Peyer's patch (tissue), 4 donors: ENCODE results near the gene TMEM170B. TPM values are rescaled to one million over a fixed set of nuclear protein-coding genes. Genes with fewer than 3 reads are reported as not detected.

Experiments
- DNase-seq, 3 donors: peaks; one replicate each; pipeline ENCODE4 v3.0.0-alpha.2; 2017 to 2019
- H3K27ac ChIP-seq, 4 donors: fragments of 200-600 bp; sonication (generic); one replicate each; pipeline ENCODE4 v1.5.1; 2016 to 2019
- H3K27me3 ChIP-seq, 2 donors: fragments of 200-600 bp; sonication (generic); one replicate each; pipeline ENCODE4 v1.5.1; 2019
- H3K36me3 ChIP-seq, 3 donors: fragments of 200-600 bp; sonication (generic); one replicate each; pipeline ENCODE4 v1.5.1; 2016 to 2019
- H3K4me1 ChIP-seq, 4 donors: fragments of 200-600 bp; sonication (generic); one replicate each; pipeline ENCODE4 v1.5.1; 2016 to 2019
- H3K4me3 ChIP-seq, 4 donors: fragments of 200-600 bp; sonication (generic); 1 replicate in 3 of 4; 2 replicates in 1 of 4; pipeline ENCODE4 v1.5.1; 2016 to 2019; ENCODE audit warnings: mild to moderate bottlenecking in 1 of 4
- H3K9me3 ChIP-seq, 4 donors: fragments of 200-600 bp; sonication (generic); one replicate each; pipeline ENCODE4 v1.5.1; 2016 to 2019; ENCODE audit warnings: mild to moderate bottlenecking in 1 of 4
- POLR2A ChIP-seq, 2 donors: fragments of 450-650 bp; IDR thresholded peaks; one replicate each; pipeline ENCODE4 v1.5.1; 2017; ENCODE audit warnings: antibody characterized with exemption in 2 of 2, mild to moderate bottlenecking in 2 of 2, moderate library complexity in 2 of 2
- total RNA-seq, 4 donors: library from RNA; depleted of rRNA; stranded (reverse); fragments of >200 nt; gene quantifications; one replicate each; pipeline ENCODE4 v1.1.0, GENCODE V29; 2016
- TF ChIP-seq, protein P1 (sequence below), 6 experiments: fragments of 450-650 bp in 4 of 6; fragments of 200-600 bp in 2 of 6; sonication (generic) in 1 of 6; IDR thresholded peaks; one replicate each; pipeline ENCODE4 v1.5.1; 2017 to 2019; ENCODE audit warnings: antibody characterized with exemption in 6 of 6, mild to moderate bottlenecking in 3 of 6, moderate library complexity in 1 of 6

TMEM170B gene
- total RNA-seq, 4 donors from 2014 or later: 0.35 to 1.7 (median 0.96) TPM

DNA sequence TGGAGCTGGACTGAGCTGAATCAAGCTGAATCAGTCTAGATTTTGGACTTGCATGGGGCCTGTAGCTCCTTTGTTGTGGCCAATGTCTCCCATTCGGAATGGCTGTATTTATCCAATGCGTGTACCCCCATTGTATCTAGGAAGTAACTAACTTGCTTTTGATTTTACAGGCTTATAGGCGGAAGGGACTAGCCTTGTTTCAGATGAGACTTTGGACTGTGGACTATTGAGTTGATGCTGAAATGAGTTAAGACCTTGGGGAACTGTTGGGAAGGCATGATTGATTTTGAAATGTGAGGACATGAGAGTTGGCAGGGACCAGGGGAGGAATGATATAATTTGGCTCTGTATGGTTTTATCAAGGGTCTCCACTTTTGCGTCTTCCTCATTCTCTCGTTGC is 3.0 kb upstream of the TMEM170B start:
- H3K27me3 ChIP-seq: no peaks in the 10 kb centered on the region
- no peak for TF ChIP-seq POLR2A (IDR thresholded peaks at IDR 0.05)
- TF ChIP-seq, protein P1, sequence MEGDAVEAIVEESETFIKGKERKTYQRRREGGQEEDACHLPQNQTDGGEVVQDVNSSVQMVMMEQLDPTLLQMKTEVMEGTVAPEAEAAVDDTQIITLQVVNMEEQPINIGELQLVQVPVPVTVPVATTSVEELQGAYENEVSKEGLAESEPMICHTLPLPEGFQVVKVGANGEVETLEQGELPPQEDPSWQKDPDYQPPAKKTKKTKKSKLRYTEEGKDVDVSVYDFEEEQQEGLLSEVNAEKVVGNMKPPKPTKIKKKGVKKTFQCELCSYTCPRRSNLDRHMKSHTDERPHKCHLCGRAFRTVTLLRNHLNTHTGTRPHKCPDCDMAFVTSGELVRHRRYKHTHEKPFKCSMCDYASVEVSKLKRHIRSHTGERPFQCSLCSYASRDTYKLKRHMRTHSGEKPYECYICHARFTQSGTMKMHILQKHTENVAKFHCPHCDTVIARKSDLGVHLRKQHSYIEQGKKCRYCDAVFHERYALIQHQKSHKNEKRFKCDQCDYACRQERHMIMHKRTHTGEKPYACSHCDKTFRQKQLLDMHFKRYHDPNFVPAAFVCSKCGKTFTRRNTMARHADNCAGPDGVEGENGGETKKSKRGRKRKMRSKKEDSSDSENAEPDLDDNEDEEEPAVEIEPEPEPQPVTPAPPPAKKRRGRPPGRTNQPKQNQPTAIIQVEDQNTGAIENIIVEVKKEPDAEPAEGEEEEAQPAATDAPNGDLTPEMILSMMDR (IDR thresholded peaks at IDR 0.05): no peak
- H3K4me3 ChIP-seq: no peak overlapping the region
- no peak overlapping the region for H3K27ac ChIP-seq
- DNase-seq: no peak
- no peaks in the 10 kb centered on the region for H3K9me3 ChIP-seq
- peaks cover 0 to 6% (median 1%) of the 10 kb centered on the region in 4 donors for H3K4me1 ChIP-seq
- H3K36me3 ChIP-seq: no peaks in the 10 kb centered on the region

DNA sequence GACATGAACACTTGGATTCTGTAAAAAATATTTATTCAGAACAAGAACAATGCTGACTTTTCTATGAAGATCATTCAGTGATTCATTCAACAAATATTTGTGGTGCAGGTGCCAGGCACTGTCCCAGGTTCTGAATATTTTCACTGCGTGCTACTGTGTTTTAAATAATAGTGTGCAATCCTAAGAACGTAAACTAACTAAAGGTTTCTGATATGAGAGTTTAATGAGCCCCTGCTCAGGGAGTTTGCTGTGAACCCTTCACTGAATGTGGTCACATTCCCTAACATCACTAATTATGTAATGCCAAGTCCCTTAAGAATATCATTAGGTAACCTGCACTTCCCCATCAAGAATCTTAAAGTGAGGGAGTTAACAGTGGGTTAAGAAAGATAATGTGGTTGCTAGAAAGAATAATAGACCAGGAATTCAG is 1.7 kb upstream of the TMEM170B start:
- TF ChIP-seq, protein P1 (IDR thresholded peaks at IDR 0.05): no peak
- no peak for TF ChIP-seq POLR2A (IDR thresholded peaks at IDR 0.05)
- Histone ChIP-seq H3K27me3 (no peaks in the 10 kb centered on the region), H3K4me3 (no peak overlapping the region), H3K4me1 (peaks cover 0 to 6% (median 1%) of the 10 kb centered on the region in 4 donors), H3K9me3 (no peaks in the 10 kb centered on the region), H3K36me3 (no peaks in the 10 kb centered on the region), H3K27ac (no peak overlapping the region)
- no peak for DNase-seq

DNA sequence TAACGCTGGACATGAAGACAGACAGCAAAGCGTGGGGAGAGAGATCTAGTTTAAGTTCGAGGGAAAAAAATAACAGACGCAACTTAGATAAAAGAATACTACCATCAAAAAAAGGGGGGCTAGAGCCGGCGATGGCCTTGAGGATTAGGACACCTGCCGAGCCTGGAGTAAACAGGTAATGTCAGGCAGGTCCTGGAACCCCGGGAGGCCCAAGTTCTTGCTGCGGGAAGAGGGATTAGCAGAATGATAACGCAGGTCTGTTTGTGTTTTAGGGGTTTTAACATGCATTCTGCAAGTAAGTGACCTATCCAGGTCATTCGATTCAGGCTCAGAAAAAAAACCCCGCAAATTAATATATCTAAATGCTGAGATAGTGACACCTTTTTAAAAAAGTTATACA is 754 bp upstream of the TMEM170B start:
- Histone ChIP-seq H3K9me3 (no peaks in the 10 kb centered on the region), H3K27me3 (no peaks in the 10 kb centered on the region), H3K4me3 (peak overlapping the region; percentile 80 to 99 (median 92)), H3K4me1 (peaks cover 0 to 6% (median 1%) of the 10 kb centered on the region in 4 donors), H3K36me3 (no peaks in the 10 kb centered on the region), H3K27ac (peak overlapping the region; percentile 71 to 86 (median 78))
- DNase-seq: peak in 1 of 3 donors; percentile 47
- no peak for TF ChIP-seq POLR2A (IDR thresholded peaks at IDR 0.05)
- TF ChIP-seq, protein P1 (IDR thresholded peaks at IDR 0.05): no peak

DNA sequence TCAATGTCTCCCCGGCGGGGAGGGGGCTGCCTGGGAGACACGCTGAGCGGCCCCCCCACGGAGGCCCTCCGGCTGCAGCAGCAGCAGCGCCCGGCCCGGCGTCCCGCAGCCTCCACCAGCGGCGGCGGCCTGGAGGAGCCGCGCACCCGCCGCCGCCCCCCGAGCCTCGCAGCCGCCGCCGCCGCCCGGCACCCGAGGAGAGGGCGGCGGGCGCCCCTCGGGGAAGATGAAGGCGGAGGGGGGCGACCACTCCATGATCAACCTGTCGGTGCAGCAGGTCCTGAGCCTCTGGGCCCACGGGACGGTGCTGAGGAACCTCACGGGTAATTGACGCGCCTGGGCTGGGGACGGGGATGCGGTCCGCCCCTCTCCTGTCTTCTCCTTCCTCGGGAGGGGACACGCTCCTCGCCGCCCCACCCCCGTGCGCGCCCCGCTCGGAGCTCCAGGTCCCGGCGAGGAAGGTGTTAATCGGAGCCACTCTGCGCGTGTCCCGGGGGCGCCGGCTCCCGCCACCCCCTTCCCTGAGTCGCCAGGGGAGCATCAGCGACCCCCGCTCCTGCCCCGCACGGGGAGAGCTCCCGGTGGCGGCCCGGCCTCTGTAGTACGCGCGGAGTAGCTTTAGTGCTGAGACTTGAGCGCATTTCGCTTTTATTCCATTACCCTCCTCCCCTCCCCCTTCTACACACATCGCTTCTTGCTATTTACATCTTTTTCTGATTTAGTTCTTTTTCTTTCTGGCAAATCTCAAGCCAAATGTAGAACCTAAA is 686 bp downstream of the TMEM170B start:
- TF ChIP-seq POLR2A (IDR thresholded peaks at IDR 0.05): no peak
- TF ChIP-seq, protein P1 (IDR thresholded peaks at IDR 0.05): no peak
- peak overlapping the region; percentile 71 to 86 (median 78) for H3K27ac ChIP-seq
- H3K27me3 ChIP-seq: no peaks in the 10 kb centered on the region
- H3K4me3 ChIP-seq: peak overlapping the region; percentile 80 to 99 (median 92)
- DNase-seq: peak in 2 of 3 donors; percentile 19 to 54
- H3K36me3 ChIP-seq: no peaks in the 10 kb centered on the region
- H3K9me3 ChIP-seq: no peaks in the 10 kb centered on the region
- H3K4me1 ChIP-seq: peaks cover 0 to 6% (median 1%) of the 10 kb centered on the region in 4 donors

DNA sequence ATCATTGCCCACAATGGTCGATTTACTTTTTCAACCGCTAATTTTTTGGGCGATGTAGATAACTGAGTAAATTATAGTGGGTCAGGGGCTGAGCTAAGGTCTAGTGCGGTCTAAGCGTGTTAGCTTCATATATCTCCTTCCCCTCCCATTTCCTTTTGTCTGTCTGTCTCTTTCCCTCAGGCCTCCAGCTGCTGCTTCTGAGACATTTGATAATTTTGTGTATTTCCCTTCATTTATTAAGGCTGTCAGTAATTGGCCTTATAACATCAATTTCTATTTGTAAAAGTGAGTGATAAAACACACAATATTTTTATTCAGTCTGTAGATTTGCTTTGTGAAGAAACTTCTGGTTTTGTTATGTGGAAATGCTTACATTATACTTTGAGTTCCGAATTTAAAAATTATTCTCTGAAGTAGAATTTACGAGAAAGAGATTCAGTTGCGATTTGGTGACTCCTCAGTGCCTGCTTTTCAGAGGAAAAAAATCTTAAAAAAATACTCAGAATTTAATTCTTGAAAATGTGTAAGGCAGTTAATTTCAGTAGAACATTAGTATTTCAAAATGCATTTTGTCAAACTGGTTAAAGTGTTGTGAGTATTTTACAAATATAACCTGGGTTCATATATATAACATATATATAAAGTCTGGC is 1.4 kb downstream of the TMEM170B start:
- peaks cover 0 to 6% (median 1%) of the 10 kb centered on the region in 4 donors for H3K4me1 ChIP-seq
- no peaks in the 10 kb centered on the region for H3K9me3 ChIP-seq
- H3K36me3 ChIP-seq: no peaks in the 10 kb centered on the region
- no peak for TF ChIP-seq POLR2A (IDR thresholded peaks at IDR 0.05)
- TF ChIP-seq, protein P1 (IDR thresholded peaks at IDR 0.05): no peak
- peak overlapping the region; percentile 80 to 99 (median 92) for H3K4me3 ChIP-seq
- no peaks in the 10 kb centered on the region for H3K27me3 ChIP-seq
- peak overlapping the region in 3 of 4 donors; percentile 76 to 86 (median 81) for H3K27ac ChIP-seq
- DNase-seq: no peak
